Parathyroid adenoma (tissue), 2 donors: ENCODE data around the gene WNT10A.

Experiments
- H2AFZ ChIP-seq: fragments of 300-600 bp; sonication (generic); one replicate; pipeline ENCODE4 v1.7.0; 2017; ENCODE audit warnings: antibody characterized with exemption, mild to moderate bottlenecking
- H3K27ac ChIP-seq: fragments of 300-600 bp; sonication (generic); one replicate; pipeline ENCODE4 v1.7.0; 2017
- H3K27me3 ChIP-seq: fragments of 300-600 bp; sonication (generic); one replicate; pipeline ENCODE4 v1.7.0; 2017; ENCODE audit warnings: low read length; ENCODE audit not compliant: control insufficient read depth, insufficient read depth
- H3K36me3 ChIP-seq: fragments of 300-600 bp; sonication (generic); one replicate; pipeline ENCODE4 v1.7.0; 2017; ENCODE audit warnings: low read length; ENCODE audit not compliant: control insufficient read depth, insufficient read depth
- H3K4me1 ChIP-seq: fragments of 300-600 bp; sonication (generic); one replicate; pipeline ENCODE4 v1.7.0; 2017; ENCODE audit warnings: control low read depth
- H3K4me2 ChIP-seq: fragments of 300-600 bp; sonication (generic); one replicate; pipeline ENCODE4 v1.7.0; 2017; ENCODE audit warnings: low read length
- H3K4me3 ChIP-seq: fragments of 300-600 bp; sonication (generic); one replicate; pipeline ENCODE4 v1.7.0; 2017; ENCODE audit warnings: low read depth, low read length
- H3K79me2 ChIP-seq: fragments of 300-600 bp; sonication (generic); one replicate; pipeline ENCODE4 v1.7.0; 2017; ENCODE audit warnings: control low read depth
- H3K9ac ChIP-seq: fragments of 300-600 bp; sonication (generic); one replicate; pipeline ENCODE4 v1.7.0; 2017; ENCODE audit warnings: mild to moderate bottlenecking
- H3K9me3 ChIP-seq: fragments of 300-600 bp; sonication (generic); one replicate; pipeline ENCODE4 v1.7.0; 2017; ENCODE audit warnings: low read length; ENCODE audit not compliant: control insufficient read depth
- CTCF ChIP-seq: fragments of 300-600 bp; sonication (generic); IDR thresholded peaks from one replicate; pipeline ENCODE4 v1.7.0; 2017; ENCODE audit warnings: antibody characterized with exemption, mild to moderate bottlenecking
- donor health status: primary hyperparathyroidism.

The WNT10A gene

GRCh38 chr2:218904176-218904575 lies 23.5 kb downstream of the WNT10A start:
- Histone ChIP-seq H3K4me2 (no peak overlapping the region), H3K27me3 (no peaks in the 10 kb centered on the region)

GRCh38 chr2:218908721-218909619 lies 28.3 kb downstream of the WNT10A start:
- Histone ChIP-seq H3K9ac (no peak overlapping the region), H3K27me3 (no peaks in the 10 kb centered on the region), H3K4me3 (peak overlapping the region; percentile 48), H3K79me2 (no peaks in the 10 kb centered on the region), H3K4me1 (peaks cover 7% of the 10 kb centered on the region), H3K27ac (no peak overlapping the region), H3K9me3 (no peaks in the 10 kb centered on the region), H3K36me3 (no peaks in the 10 kb centered on the region), H2AFZ (peak overlapping the region; percentile 79), H3K4me2 (peak overlapping the region; percentile 84)
- no peak for TF ChIP-seq CTCF

More at GRCh38 chr2:218904176-218904575, 23.5 kb downstream of the WNT10A start:
- no peaks in the 10 kb centered on the region for H3K36me3 ChIP-seq
- peaks cover 3% of the 10 kb centered on the region for H3K4me1 ChIP-seq
- no peak overlapping the region for H3K4me3 ChIP-seq
- no peak overlapping the region for H2AFZ ChIP-seq
- H3K9me3 ChIP-seq = no peaks in the 10 kb centered on the region
- no peaks in the 10 kb centered on the region for H3K79me2 ChIP-seq
- no peak overlapping the region for H3K9ac ChIP-seq
- H3K27ac ChIP-seq = no peak overlapping the region
- TF ChIP-seq CTCF = no peak

- Histone ChIP-seq H3K9me3 (no peaks in the 10 kb centered on the region), H3K9ac (no peak overlapping the region), H2AFZ (no peak overlapping the region), H3K4me1 (peaks cover 7% of the 10 kb centered on the region), H3K27ac (no peak overlapping the region), H3K79me2 (no peaks in the 10 kb centered on the region), H3K36me3 (no peaks in the 10 kb centered on the region), H3K4me2 (no peak overlapping the region), H3K27me3 (no peaks in the 10 kb centered on the region), H3K4me3 (no peak overlapping the region)
- TF ChIP-seq CTCF = no peak
Measured at GRCh38 chr2:218910741-218911140, 30.1 kb downstream of the WNT10A start.

GRCh38 chr2:218920504-218920903 lies 39.9 kb downstream of the WNT10A start:
- no peak overlapping the region for H2AFZ ChIP-seq
- H3K9me3 ChIP-seq = no peaks in the 10 kb centered on the region
- H3K4me1 ChIP-seq = no peaks in the 10 kb centered on the region
- no peak overlapping the region for H3K27ac ChIP-seq
- no peak overlapping the region for H3K9ac ChIP-seq
- TF ChIP-seq CTCF = no peak
- no peak overlapping the region for H3K4me3 ChIP-seq
- no peaks in the 10 kb centered on the region for H3K27me3 ChIP-seq
- no peak overlapping the region for H3K4me2 ChIP-seq
- no peaks in the 10 kb centered on the region for H3K79me2 ChIP-seq
- no peaks in the 10 kb centered on the region for H3K36me3 ChIP-seq

- no peaks in the 10 kb centered on the region for H3K36me3 ChIP-seq
- H3K79me2 ChIP-seq = no peaks in the 10 kb centered on the region
- H3K4me2 ChIP-seq = no peak overlapping the region
- no peak overlapping the region for H3K9ac ChIP-seq
- H3K4me3 ChIP-seq = no peak overlapping the region
- no peak for TF ChIP-seq CTCF
- H3K27me3 ChIP-seq = no peaks in the 10 kb centered on the region
- no peaks in the 10 kb centered on the region for H3K9me3 ChIP-seq
- H3K27ac ChIP-seq = no peak overlapping the region
- H3K4me1 ChIP-seq = no peaks in the 10 kb centered on the region
- no peak overlapping the region for H2AFZ ChIP-seq
Measured at GRCh38 chr2:218924757-218925156, 44.1 kb downstream of the WNT10A start.
